ENCODE results near the gene TBL3.
A peak's percentile ranks its signal among the peaks of the same experiment; 100 is the strongest.

TBL3 gene

DNA sequence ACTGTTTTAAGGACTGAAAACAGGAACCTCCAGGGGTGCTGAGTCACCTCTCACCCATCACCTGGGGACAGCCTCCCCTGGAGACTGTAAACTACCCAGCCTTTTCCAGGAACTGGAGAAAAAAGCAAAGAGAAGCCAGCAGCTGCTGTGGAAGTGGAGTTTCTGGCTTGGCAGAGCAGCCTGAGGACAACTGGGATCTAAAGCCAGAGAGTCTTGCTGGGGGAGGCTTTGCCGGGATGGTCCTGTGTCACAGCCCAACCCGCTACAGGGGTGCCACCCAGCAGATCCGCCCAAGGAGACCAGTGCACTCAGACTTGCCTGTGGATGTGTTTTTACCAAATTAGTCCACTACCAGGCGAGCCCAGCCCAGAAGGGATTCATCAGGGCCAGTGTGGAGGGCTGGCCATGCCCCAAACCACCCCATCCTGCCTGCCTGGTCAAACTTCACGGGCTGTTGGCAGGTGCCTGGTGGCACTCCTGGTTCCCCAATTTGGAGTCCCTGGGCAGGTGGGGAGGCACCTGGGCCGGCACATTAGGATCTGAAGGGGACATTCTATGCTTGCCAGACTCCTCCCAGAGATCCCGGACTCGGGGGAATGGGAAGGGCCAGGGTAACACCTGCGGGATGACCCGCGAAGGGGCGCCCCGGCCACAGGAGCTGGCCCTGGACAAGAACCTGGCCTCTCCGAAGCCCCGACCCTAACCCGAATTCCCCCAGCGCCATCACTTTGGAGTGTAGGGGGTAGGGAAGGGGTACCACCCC is 29.6 kb upstream of the TBL3 start (continued):
- TF ChIP-seq GLI2 (tag by site-specific recombination; IDR thresholded peaks at IDR 0.05; ENCODE audit: borderline replicate concordance, low read depth): no peak
- TF ChIP-seq, protein P1, sequence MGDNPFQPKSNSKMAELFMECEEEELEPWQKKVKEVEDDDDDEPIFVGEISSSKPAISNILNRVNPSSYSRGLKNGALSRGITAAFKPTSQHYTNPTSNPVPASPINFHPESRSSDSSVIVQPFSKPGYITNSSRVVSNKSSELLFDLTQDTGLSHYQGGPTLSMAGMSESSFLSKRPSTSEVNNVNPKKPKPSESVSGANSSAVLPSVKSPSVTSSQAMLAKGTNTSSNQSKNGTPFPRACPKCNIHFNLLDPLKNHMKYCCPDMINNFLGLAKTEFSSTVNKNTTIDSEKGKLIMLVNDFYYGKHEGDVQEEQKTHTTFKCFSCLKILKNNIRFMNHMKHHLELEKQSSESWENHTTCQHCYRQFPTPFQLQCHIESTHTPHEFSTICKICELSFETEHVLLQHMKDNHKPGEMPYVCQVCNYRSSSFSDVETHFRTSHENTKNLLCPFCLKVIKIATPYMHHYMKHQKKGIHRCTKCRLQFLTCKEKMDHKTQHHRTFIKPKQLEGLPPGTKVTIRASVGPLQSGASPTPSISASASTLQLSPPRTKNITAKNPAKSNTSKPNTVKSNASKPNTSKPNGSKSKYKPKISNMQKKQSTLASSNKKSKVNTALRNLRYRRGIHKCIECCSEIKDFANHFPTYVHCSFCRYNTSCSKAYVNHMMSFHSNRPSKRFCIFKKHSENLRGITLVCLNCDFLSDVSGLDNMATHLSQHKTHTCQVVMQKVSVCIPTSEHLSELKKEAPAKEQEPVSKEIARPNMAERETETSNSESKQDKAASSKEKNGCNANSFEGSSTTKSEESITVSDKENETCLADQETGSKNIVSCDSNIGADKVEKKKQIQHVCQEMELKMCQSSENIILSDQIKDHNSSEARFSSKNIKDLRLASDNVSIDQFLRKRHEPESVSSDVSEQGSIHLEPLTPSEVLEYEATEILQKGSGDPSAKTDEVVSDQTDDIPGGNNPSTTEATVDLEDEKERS (tag by site-specific recombination; IDR thresholded peaks at IDR 0.05): no peak
- TF ChIP-seq ZNF132 (tag by site-specific recombination; IDR thresholded peaks at IDR 0.05; ENCODE audit: borderline replicate concordance): no peak
- TF ChIP-seq HOXC10 (CRISPR knock-in tag; IDR thresholded peaks at IDR 0.05): no peak
- no peak for TF ChIP-seq SCRT1 (tag by site-specific recombination; IDR thresholded peaks at IDR 0.05; ENCODE audit: borderline replicate concordance)
- TF ChIP-seq ZNF449 (tag by site-specific recombination; IDR thresholded peaks at IDR 0.05): peak; percentile 62; the same call in 1 of the 2 replicates
- TF ChIP-seq ZNF571 (tag by site-specific recombination; IDR thresholded peaks at IDR 0.05): no peak
- TF ChIP-seq GLIS1 (tag by site-specific recombination; IDR thresholded peaks at IDR 0.05): peak; percentile 93
- no peak for TF ChIP-seq ZNF777 (tag by site-specific recombination; IDR thresholded peaks at IDR 0.05; ENCODE audit: borderline replicate concordance)
- TF ChIP-seq INSM2 (tag by site-specific recombination; IDR thresholded peaks at IDR 0.05): no peak
- no peak for TF ChIP-seq ZNF843 (tag by site-specific recombination; IDR thresholded peaks at IDR 0.05)
- TF ChIP-seq, protein P2, sequence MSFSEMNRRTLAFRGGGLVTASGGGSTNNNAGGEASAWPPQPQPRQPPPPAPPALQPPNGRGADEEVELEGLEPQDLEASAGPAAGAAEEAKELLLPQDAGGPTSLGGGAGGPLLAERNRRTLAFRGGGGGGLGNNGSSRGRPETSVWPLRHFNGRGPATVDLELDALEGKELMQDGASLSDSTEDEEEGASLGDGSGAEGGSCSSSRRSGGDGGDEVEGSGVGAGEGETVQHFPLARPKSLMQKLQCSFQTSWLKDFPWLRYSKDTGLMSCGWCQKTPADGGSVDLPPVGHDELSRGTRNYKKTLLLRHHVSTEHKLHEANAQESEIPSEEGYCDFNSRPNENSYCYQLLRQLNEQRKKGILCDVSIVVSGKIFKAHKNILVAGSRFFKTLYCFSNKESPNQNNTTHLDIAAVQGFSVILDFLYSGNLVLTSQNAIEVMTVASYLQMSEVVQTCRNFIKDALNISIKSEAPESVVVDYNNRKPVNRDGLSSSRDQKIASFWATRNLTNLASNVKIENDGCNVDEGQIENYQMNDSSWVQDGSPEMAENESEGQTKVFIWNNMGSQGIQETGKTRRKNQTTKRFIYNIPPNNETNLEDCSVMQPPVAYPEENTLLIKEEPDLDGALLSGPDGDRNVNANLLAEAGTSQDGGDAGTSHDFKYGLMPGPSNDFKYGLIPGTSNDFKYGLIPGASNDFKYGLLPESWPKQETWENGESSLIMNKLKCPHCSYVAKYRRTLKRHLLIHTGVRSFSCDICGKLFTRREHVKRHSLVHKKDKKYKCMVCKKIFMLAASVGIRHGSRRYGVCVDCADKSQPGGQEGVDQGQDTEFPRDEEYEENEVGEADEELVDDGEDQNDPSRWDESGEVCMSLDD (tag by site-specific recombination; IDR thresholded peaks at IDR 0.05): no peak
- no peak for TF ChIP-seq ZBTB8A (tag by site-specific recombination; IDR thresholded peaks at IDR 0.05)
- no peak for TF ChIP-seq ZSCAN18 (tag by site-specific recombination; IDR thresholded peaks at IDR 0.05)
- TF ChIP-seq ZIC2 (tag by site-specific recombination; IDR thresholded peaks at IDR 0.05): peak; percentile 25; the same call in 1 of the 2 replicates
- TF ChIP-seq ZNF354C (tag by site-specific recombination; IDR thresholded peaks at IDR 0.05; ENCODE audit: borderline replicate concordance, low read depth): no peak
- TF ChIP-seq ZNF10 (tag by site-specific recombination; IDR thresholded peaks at IDR 0.05): no peak
- TF ChIP-seq ZNF394 (tag by site-specific recombination; IDR thresholded peaks at IDR 0.05; ENCODE audit: borderline replicate concordance): no peak
- TF ChIP-seq ZNF704 (tag by site-specific recombination; IDR thresholded peaks at IDR 0.05): no peak
- no peak for TF ChIP-seq ZNF221 (tag by site-specific recombination; IDR thresholded peaks at IDR 0.05; ENCODE audit: borderline replicate concordance)
- TF ChIP-seq ZNF514 (tag by site-specific recombination; IDR thresholded peaks at IDR 0.05): no peak
- no peak for TF ChIP-seq ZNF544 (tag by site-specific recombination; IDR thresholded peaks at IDR 0.05)
- TF ChIP-seq GLIS2 (tag by site-specific recombination; IDR thresholded peaks at IDR 0.05): peak; percentile 25; the same call in 1 of the 2 replicates
- no peak for TF ChIP-seq ZNF292 (tag by site-specific recombination; IDR thresholded peaks at IDR 0.05; ENCODE audit: borderline replicate concordance, low read depth)
- no peak for TF ChIP-seq EGR2 (tag by site-specific recombination; IDR thresholded peaks at IDR 0.05; ENCODE audit: low read depth)
- no peak for TF ChIP-seq ZNF677 (tag by site-specific recombination; IDR thresholded peaks at IDR 0.05)
- TF ChIP-seq ZNF48 (tag by site-specific recombination; IDR thresholded peaks at IDR 0.05): no peak
- 0 out of 2 replicates have a peak, but pooled peaks have one; percentile 10 for TF ChIP-seq ZBTB20 (tag by site-specific recombination; IDR thresholded peaks at IDR 0.05)

Data from HEK293 (cell line).